ENCODE data around the gene BRF1.
"Not testable (repeated sequence)": the region's sequence is repeated elsewhere in the genome, so short reads cannot be mapped to it uniquely, and the experiment has no call there.

BRF1 gene

DNA sequence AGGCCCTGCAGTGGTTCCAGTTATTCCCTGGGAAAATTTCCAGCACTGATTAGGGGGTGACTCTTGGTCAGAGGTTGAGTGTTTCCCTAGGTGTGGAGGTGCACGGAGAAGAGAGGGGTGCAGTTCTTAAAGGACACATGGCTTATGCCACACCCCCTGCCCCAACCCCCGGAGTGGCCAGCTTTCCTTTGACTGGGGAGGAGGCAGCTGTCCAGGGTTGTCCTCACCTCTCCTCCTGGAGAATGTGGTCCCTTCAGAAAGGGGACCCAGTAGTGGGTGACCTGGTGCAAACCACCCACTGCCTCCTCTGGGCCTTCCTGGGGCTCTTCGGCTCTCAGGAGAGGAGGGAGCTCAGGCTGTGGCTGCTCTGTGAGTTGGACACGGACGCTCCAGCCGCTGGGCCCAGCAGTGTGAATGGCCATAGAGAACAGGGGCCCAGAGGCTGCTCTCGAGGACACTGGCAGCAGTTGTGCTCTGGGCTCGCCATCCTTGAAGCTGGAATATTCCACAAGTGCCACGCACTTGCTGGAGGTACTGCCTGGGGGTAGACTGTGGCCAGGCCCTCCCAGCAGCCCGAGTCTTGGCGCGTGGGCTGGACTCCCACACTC lies 27.4 kb upstream of the BRF1 start:
- no peak for FAIRE-seq
- no peak for TF ChIP-seq POLR2A (IDR thresholded peaks at IDR 0.05; ENCODE audit: low read depth, low read length)
- no peak for DNase-seq (ENCODE audit: insufficient read length, low spot score)

DNA sequence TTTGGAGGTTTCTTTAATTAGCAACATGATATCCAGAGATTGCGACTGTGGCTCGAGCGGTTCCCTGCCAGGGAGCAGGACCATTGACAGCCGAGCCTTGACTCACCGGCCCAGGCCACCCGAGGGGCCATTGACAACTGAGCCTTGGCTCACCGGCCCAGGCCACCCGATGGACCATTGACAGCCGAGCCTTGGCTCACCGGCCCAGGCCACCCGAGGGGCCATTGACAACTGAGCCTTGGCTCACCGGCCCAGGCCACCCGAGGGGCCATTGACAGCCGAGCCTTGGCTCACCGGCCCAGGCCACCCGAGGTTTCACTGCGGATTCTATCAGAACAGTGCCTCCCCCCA lies 26.9 kb upstream of the BRF1 start:
- not testable (repeated sequence) for FAIRE-seq; DNase-seq (ENCODE audit: insufficient read length, low spot score)

GRCh38 chr14:105326891-105327694 lies 26.3 kb upstream of the BRF1 start:
- FAIRE-seq (no peak), DNase-seq (ENCODE audit: insufficient read length, low spot score) (no peak)
- no peak for TF ChIP-seq POLR2A (IDR thresholded peaks at IDR 0.05; ENCODE audit: low read depth, low read length)

- no peak for TF ChIP-seq POLR2A (IDR thresholded peaks at IDR 0.05; ENCODE audit: low read depth, low read length)
- no peak for FAIRE-seq
- DNase-seq (ENCODE audit: insufficient read length, low spot score), result no peak
Observed at GRCh38 chr14:105326568-105326867, 25.7 kb upstream of the BRF1 start.

DNA sequence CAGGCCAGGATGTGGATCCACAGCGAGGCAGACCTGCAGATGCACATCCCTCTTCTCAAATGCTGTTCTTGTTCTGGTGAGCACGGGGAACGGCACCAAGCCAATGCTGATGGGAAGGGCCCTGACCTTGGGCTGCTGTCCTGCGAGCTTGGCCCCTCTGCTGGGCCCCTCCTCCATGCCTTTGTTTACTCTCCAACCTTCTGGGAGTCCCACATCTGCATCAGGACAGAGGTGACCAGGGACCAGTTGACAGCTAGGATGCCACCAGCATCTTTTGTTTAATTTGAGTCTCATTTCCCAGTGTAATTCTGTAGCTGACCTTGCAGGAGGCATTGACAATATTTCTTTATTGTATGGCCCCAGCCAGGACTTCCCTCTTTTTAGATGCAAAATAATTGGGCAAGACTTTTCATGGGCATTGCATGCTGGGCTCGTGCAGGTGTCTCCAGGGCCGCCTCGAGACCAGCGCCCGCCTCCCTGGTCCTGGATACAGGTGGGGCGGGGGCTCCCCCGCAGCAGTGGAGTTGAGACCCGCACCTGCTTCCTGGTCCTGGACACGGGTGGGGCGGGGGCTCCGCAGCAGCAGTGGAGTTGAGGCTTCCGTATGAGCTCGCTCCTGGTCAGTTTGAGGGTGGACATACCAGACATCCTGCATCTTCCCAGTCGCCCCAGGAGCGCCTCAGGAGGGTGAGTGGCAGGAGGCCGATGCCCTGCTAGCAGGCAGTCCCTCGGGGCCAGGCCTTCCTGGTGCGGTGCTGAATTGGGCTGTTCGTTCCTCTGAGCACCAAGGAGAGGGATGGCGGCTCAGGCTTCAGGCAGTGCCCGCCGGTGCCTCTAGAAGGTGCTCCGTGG lies 25.1 kb upstream of the BRF1 start:
- DNase-seq (ENCODE audit: insufficient read length, low spot score), result no peak
- no peak for FAIRE-seq
- no peak for TF ChIP-seq POLR2A (IDR thresholded peaks at IDR 0.05; ENCODE audit: low read depth, low read length)

GRCh38 chr14:105325303-105325702 lies 24.5 kb upstream of the BRF1 start:
- no peak for DNase-seq (ENCODE audit: insufficient read length, low spot score)
- no peak for TF ChIP-seq POLR2A (IDR thresholded peaks at IDR 0.05; ENCODE audit: low read depth, low read length)
- no peak for FAIRE-seq

- DNase-seq (ENCODE audit: insufficient read length, low spot score) (no peak), FAIRE-seq (no peak)
- TF ChIP-seq POLR2A (IDR thresholded peaks at IDR 0.05; ENCODE audit: low read depth, low read length), result no peak
Observed at GRCh38 chr14:105324871-105325270, 24.1 kb upstream of the BRF1 start.

DNA sequence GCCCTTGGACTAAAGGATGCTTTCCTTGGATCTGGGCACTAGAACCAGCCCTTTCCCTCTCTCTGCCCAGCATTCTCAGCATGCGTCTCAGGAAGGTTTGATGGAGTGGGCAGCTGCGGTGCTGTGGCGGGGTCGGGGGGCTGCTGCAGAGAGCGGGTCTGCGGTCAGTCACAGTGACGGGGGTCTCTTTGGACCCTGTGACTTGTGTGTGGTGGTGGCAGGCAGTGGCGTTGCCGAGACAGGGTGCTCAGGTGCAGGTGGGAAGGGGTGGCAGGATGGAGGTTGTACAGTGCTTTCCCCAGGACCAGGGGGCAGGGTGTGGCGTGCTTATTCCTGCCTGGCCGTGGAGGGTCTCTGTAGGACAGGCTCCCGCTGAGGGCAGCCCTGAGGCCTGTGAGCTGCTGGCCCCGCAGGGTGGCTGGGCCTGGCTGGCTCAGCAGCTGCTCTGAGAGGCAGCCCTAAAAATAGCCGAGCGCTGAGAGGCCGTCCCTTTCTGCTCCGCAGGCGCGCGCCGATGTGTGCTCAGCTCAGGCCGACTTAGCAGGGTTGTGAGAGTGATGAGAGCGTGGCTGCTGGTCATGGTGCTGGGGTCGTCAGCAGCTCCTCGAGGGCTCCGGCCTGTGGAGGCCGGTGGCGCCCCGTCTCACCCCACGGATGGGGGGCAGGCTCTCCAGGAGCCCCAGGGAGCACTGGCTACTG lies 23.4 kb upstream of the BRF1 start:
- FAIRE-seq (no peak), DNase-seq (ENCODE audit: insufficient read length, low spot score) (no peak)
- TF ChIP-seq POLR2A (IDR thresholded peaks at IDR 0.05; ENCODE audit: low read depth, low read length), result no peak

DNA sequence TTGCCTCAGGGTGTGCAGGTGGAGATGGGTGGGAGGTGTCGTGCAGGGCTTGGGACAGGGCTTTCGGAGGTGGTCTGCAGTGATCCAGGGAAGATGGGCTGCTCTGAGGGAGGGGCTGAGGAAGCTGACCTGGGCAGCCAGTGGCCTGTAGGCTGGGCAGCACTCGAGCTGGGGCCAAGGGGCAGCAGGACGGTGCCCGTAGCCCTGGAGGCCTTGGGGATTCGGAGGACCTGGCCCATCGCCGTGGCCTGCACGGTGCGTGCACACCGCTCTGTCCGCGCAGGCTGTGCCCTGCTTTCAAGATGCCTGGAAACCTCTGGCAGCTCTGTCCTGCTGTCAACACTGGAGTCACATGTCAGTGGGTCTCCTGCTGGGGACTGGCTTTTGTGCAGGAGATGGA lies 22.9 kb upstream of the BRF1 start:
- DNase-seq (ENCODE audit: insufficient read length, low spot score) (no peak), FAIRE-seq (no peak)
- no peak for TF ChIP-seq POLR2A (IDR thresholded peaks at IDR 0.05; ENCODE audit: low read depth, low read length)

GRCh38 chr14:105322791-105323556 lies 22.2 kb upstream of the BRF1 start:
- no peak for FAIRE-seq
- TF ChIP-seq POLR2A (IDR thresholded peaks at IDR 0.05; ENCODE audit: low read depth, low read length), result no peak
- DNase-seq (ENCODE audit: insufficient read length, low spot score), result no peak

DNA sequence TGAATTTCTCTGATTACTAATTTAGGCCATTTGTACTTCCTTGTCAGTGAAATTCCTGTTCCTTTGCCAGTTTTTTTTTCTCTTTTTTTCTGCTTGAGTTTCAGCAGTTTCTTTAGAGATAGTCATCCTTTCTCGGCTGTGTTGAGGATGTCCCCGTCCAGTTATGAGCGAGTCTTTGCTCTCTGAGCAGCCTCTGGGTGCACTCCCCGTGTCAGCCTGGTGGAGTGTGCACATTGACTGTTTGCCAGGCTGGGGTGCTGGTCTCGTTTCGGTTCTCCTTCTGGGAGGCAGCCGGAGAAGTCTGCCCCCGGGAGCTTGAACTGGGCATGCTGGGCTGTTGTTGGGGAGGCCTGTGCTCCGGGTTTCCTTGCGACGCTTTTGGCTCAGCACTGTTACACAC lies 16.7 kb upstream of the BRF1 start:
- FAIRE-seq (no peak), DNase-seq (ENCODE audit: insufficient read length, low spot score) (peak; percentile 56)
- TF ChIP-seq POLR2A (IDR thresholded peaks at IDR 0.05; ENCODE audit: low read depth, low read length), result no peak

- TF ChIP-seq POLR2A (IDR thresholded peaks at IDR 0.05; ENCODE audit: low read depth, low read length), result no peak
- FAIRE-seq, result no peak
- no peak for DNase-seq (ENCODE audit: insufficient read length, low spot score)
Observed at GRCh38 chr14:105316968-105317510, 16.2 kb upstream of the BRF1 start.

DNA sequence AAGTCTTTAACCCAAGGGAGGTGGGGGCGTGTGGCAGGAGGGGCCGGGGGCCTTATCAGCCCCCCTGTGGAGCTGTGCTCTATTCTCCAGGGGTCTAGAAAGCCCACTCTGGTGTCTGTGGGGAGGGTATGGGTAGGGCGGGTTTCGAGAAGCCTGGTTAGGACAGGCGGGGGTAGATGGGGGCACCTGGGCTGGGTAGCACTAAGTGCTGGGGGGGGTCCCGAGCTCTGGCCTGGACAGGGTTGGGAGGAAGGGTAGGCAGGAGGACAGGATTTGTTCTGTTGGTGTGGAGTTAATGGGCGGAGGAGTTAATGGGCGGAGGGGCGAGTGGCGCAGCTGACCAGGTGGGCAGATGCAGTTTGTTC lies 15.8 kb upstream of the BRF1 start:
- FAIRE-seq, result no peak
- no peak for TF ChIP-seq POLR2A (IDR thresholded peaks at IDR 0.05; ENCODE audit: low read depth, low read length)
- no peak for DNase-seq (ENCODE audit: insufficient read length, low spot score)

Measured in H54 (cell line).